Smooth muscle cell (in vitro differentiated cells): Measurements from ENCODE around the gene RBPJ. TPM values are rescaled to one million over a fixed set of nuclear protein-coding genes. Genes with fewer than 3 reads are reported as not detected.

ENCODE experiments used
- DNase-seq: peaks from one replicate; lab custom pipeline; 2025; ENCODE audit not compliant: unreplicated experiment; lab: John Stamatoyannopoulos, UW
- H2AFZ ChIP-seq: fragments of 200-600 bp; sonication (generic); 2 replicates; pipeline ENCODE4 v1.6.0; 2016; ENCODE audit warnings: antibody characterized with exemption, low read depth, mild to moderate bottlenecking
- H3F3A ChIP-seq: fragments of 200-600 bp; sonication (generic); 2 replicates; pipeline ENCODE4 v1.6.0; 2017; ENCODE audit warnings: antibody characterized with exemption, low read depth
- H3K27ac ChIP-seq: fragments of 200-600 bp; sonication (generic); 2 replicates; pipeline ENCODE4 v1.5.1; 2016; ENCODE audit warnings: low read depth, mild to moderate bottlenecking
- H3K27me3 ChIP-seq: fragments of 200-600 bp; sonication (generic); 2 replicates; pipeline ENCODE4 v1.6.1; 2016; ENCODE audit warnings: low read depth, mild to moderate bottlenecking
- H3K36me3 ChIP-seq: fragments of 200-600 bp; sonication (generic); 2 replicates; pipeline ENCODE4 v1.5.1; 2016; ENCODE audit warnings: low read depth
- H3K4me1 ChIP-seq: fragments of 200-600 bp; sonication (generic); 2 replicates; pipeline ENCODE4 v1.5.1; 2016; ENCODE audit warnings: low read depth
- H3K4me2 ChIP-seq: fragments of 200-600 bp; sonication (generic); 2 replicates; pipeline ENCODE4 v1.6.0; 2016; ENCODE audit warnings: mild to moderate bottlenecking
- H3K4me3 ChIP-seq: fragments of 200-600 bp; sonication (generic); 2 replicates; pipeline ENCODE4 v1.5.1; 2016; ENCODE audit warnings: mild to moderate bottlenecking
- H3K79me2 ChIP-seq: fragments of 200-600 bp; sonication (generic); 2 replicates; pipeline ENCODE4 v1.6.0; 2016; ENCODE audit warnings: low read depth, mild to moderate bottlenecking
- H3K9ac ChIP-seq: fragments of 200-600 bp; sonication (generic); 2 replicates; pipeline ENCODE4 v1.6.0; 2016; ENCODE audit warnings: low read depth
- H3K9me3 ChIP-seq: fragments of 200-600 bp; sonication (generic); replicated peaks from 2 replicates; pipeline ENCODE4 v1.5.1; 2016; ENCODE audit warnings: low read depth
- H4K20me1 ChIP-seq: fragments of 200-600 bp; sonication (generic); 2 replicates; pipeline ENCODE4 v1.6.0; 2016; ENCODE audit warnings: low read depth
- CTCF ChIP-seq: fragments of 200-600 bp; sonication (generic); IDR thresholded peaks from 2 replicates; pipeline ENCODE4 v1.5.1; 2017; ENCODE audit warnings: borderline replicate concordance, mild to moderate bottlenecking, antibody characterized with exemption; ENCODE audit not compliant: insufficient read depth, poor library complexity, severe bottlenecking
- WGBS: methylation state at CpG from one replicate; pipeline ENCODE4 v1.1.7; 2016; ENCODE audit warnings: low lambda C conversion rate; 5-methylcytosine and 5-hydroxymethylcytosine counted together
- polyA plus RNA-seq: library from polyadenylated mRNA; unstranded; fragments of >200 nt; fragmentation: Nextera tagmentation; extraction: Ambion mirVana; gene quantifications from 2 replicates; pipeline ENCODE4 v1.2.1, GENCODE V29; 2016
- total RNA-seq: library from RNA; depleted of rRNA; stranded (reverse); fragments of >200 nt; gene quantifications from 2 replicates; pipeline ENCODE4 v1.2.3, GENCODE V29; 2014

Gene RBPJ
- total and polyA plus RNA-seq, 2 experiments from 2014 or later: 96.9 to 137 TPM

- TF ChIP-seq CTCF: peak; percentile 3
- DNase-seq: no peak
- Histone ChIP-seq H3K4me1 (peaks cover 46% of the 10 kb centered on the region), H3K4me3 (peak overlapping the region; percentile 81), H4K20me1 (peaks cover 66% of the 10 kb centered on the region), H2AFZ (no peak overlapping the region), H3K9ac (no peak overlapping the region), H3K9me3 (no peaks in the 10 kb centered on the region), H3K27me3 (no peaks in the 10 kb centered on the region), H3F3A (peaks cover 30% of the 10 kb centered on the region), H3K79me2 (peaks cover 73% of the 10 kb centered on the region), H3K4me2 (peak overlapping the region; percentile 90), H3K27ac (peak overlapping the region; percentile 94), H3K36me3 (no peaks in the 10 kb centered on the region)
- 68% methylated on average over 2 of the region's 2 CpGs for WGBS
Observed at GRCh38 chr4:26323821-26324220, 3.0 kb downstream of the RBPJ start.

- 39% methylated on average over 3 of the region's 3 CpGs for whole genome bisulfite sequencing
- peaks cover 46% of the 10 kb centered on the region for H3K4me1 ChIP-seq
- no peaks in the 10 kb centered on the region for H3K36me3 ChIP-seq
- no peaks in the 10 kb centered on the region for H3K9me3 ChIP-seq
- H4K20me1 ChIP-seq: peaks cover 71% of the 10 kb centered on the region
- TF ChIP-seq CTCF: peak; percentile 21
- peak overlapping the region; percentile 90 for H3K4me2 ChIP-seq
- H3K4me3 ChIP-seq: no peak overlapping the region
- no peak overlapping the region for H3K9ac ChIP-seq
- no peak overlapping the region for H2AFZ ChIP-seq
- H3K79me2 ChIP-seq: peaks cover 86% of the 10 kb centered on the region
- H3K27ac ChIP-seq: peak overlapping the region; percentile 95
- no peaks in the 10 kb centered on the region for H3K27me3 ChIP-seq
- peaks cover 26% of the 10 kb centered on the region for H3F3A ChIP-seq
- no peak for DNase-seq
Observed at GRCh38 chr4:26325191-26325590, 4.4 kb downstream of the RBPJ start.

GRCh38 chr4:26326791-26327190 lies 6.0 kb downstream of the RBPJ start:
- H3K4me2 ChIP-seq: peak overlapping the region; percentile 90
- H3K36me3 ChIP-seq: no peaks in the 10 kb centered on the region
- peaks cover 96% of the 10 kb centered on the region for H3K79me2 ChIP-seq
- no peak overlapping the region for H2AFZ ChIP-seq
- peaks cover 84% of the 10 kb centered on the region for H4K20me1 ChIP-seq
- H3K27me3 ChIP-seq: no peaks in the 10 kb centered on the region
- WGBS: 3% methylated on average over 2 of the region's 2 CpGs
- H3F3A ChIP-seq: peaks cover 20% of the 10 kb centered on the region
- no peaks in the 10 kb centered on the region for H3K9me3 ChIP-seq
- H3K9ac ChIP-seq: peak overlapping the region; percentile 74
- peak overlapping the region; percentile 95 for H3K27ac ChIP-seq
- TF ChIP-seq CTCF: no peak
- no peak for DNase-seq
- no peak overlapping the region for H3K4me3 ChIP-seq
- H3K4me1 ChIP-seq: peaks cover 61% of the 10 kb centered on the region

GRCh38 chr4:26330186-26330787 lies 9.5 kb downstream of the RBPJ start:
- no peak overlapping the region for H2AFZ ChIP-seq
- H3K4me2 ChIP-seq: peak overlapping the region; percentile 79
- peak overlapping the region; percentile 89 for H3K27ac ChIP-seq
- no peak overlapping the region for H3K4me3 ChIP-seq
- no peak for DNase-seq
- peaks cover 87% of the 10 kb centered on the region for H4K20me1 ChIP-seq
- no peaks in the 10 kb centered on the region for H3K9me3 ChIP-seq
- H3K9ac ChIP-seq: peak overlapping the region; percentile 33
- peaks cover 96% of the 10 kb centered on the region for H3K79me2 ChIP-seq
- WGBS: 46% methylated on average over 4 of the region's 4 CpGs
- TF ChIP-seq CTCF: peak; percentile 68
- no peaks in the 10 kb centered on the region for H3K36me3 ChIP-seq
- H3K4me1 ChIP-seq: peaks cover 35% of the 10 kb centered on the region
- H3K27me3 ChIP-seq: no peaks in the 10 kb centered on the region
- H3F3A ChIP-seq: peaks cover 11% of the 10 kb centered on the region
